HG03520 (cell line): ENCODE results near the gene LRRC37A3.
"Not testable (repeated sequence)": the region's sequence is repeated elsewhere in the genome, so short reads cannot be mapped to it uniquely, and the experiment has no call there.

Source experiments
- ATAC-seq: cut with Tn5 transposase; IDR thresholded peaks from one replicate; pipeline ENCODE4 v1.9.1; 2021; ENCODE audit warnings: mild to moderate bottlenecking, moderate library complexity; ENCODE audit not compliant: unreplicated experiment

LRRC37A3 gene

GRCh38 chr17:64927444-64927843 is 8.2 kb upstream of the LRRC37A3 start:
- ATAC-seq: peak; percentile 71

- ATAC-seq: not testable (repeated sequence)
These were observed 7.2 kb upstream of the LRRC37A3 start for GRCh38 chr17:64926430-64926829.

- ATAC-seq: not testable (repeated sequence)
These were observed 6.0 kb upstream of the LRRC37A3 start for GRCh38 chr17:64925244-64925643.

GRCh38 chr17:64923051-64923568 is 3.8 kb upstream of the LRRC37A3 start:
- ATAC-seq: not testable (repeated sequence)

GRCh38 chr17:64920419-64921172 is 1.3 kb upstream of the LRRC37A3 start:
- no peak for ATAC-seq

GRCh38 chr17:64920026-64920418 is 744 bp upstream of the LRRC37A3 start:
- no peak for ATAC-seq

- ATAC-seq: peak; percentile 23
These were observed 413 bp downstream of the LRRC37A3 start for GRCh38 chr17:64918842-64919288.

GRCh38 chr17:64917540-64917939 is 1.7 kb downstream of the LRRC37A3 start:
- not testable (repeated sequence) for ATAC-seq

- not testable (repeated sequence) for ATAC-seq
These were observed 4.0 kb downstream of the LRRC37A3 start for GRCh38 chr17:64915244-64915643.

- not testable (repeated sequence) for ATAC-seq
These were observed 9.1 kb downstream of the LRRC37A3 start for GRCh38 chr17:64910191-64910514.

- not testable (repeated sequence) for ATAC-seq
These were observed 9.6 kb downstream of the LRRC37A3 start for GRCh38 chr17:64909511-64910190.

GRCh38 chr17:64904069-64904468 is 15.2 kb downstream of the LRRC37A3 start:
- ATAC-seq: not testable (repeated sequence)

GRCh38 chr17:64897136-64897535 is 22.1 kb downstream of the LRRC37A3 start:
- not testable (repeated sequence) for ATAC-seq

GRCh38 chr17:64874210-64874609 is 45.1 kb downstream of the LRRC37A3 start:
- not testable (repeated sequence) for ATAC-seq

- not testable (repeated sequence) for ATAC-seq
These were observed 71.5 kb downstream of the LRRC37A3 start for GRCh38 chr17:64847504-64848466.

- ATAC-seq: not testable (repeated sequence)
These were observed 72.4 kb downstream of the LRRC37A3 start for GRCh38 chr17:64846892-64847291.

- not testable (repeated sequence) for ATAC-seq
These were observed 75.4 kb downstream of the LRRC37A3 start for GRCh38 chr17:64843918-64844317.

GRCh38 chr17:64842900-64843299 is 76.4 kb downstream of the LRRC37A3 start:
- not testable (repeated sequence) for ATAC-seq

- not testable (repeated sequence) for ATAC-seq
These were observed 78.3 kb downstream of the LRRC37A3 start for GRCh38 chr17:64840960-64841359.

- not testable (repeated sequence) for ATAC-seq
These were observed 80.8 kb downstream of the LRRC37A3 start for GRCh38 chr17:64838513-64838912.
